ENCODE data around the gene SMIM3. TPM values are rescaled to one million over a fixed set of nuclear protein-coding genes. Genes with fewer than 3 reads are reported as not detected.
A peak's percentile ranks its signal among the peaks of the same experiment; 100 is the strongest.

Gene SMIM3
- total and polyA plus RNA-seq, 2 of the 8 experiments (the other 6 are each of a cell fraction or from before 2014, with no cell fraction given), result 10.4 to 15.7 TPM

GRCh38 chr5:150758531-150759333, 19.8 kb upstream of the SMIM3 start, which contains the start of gene DCTN4 (continued):
- peak; percentile 80 for TF ChIP-seq TBP (IDR thresholded peaks at IDR 0.05; ENCODE audit: low read depth, low read length)
- no peak for TF ChIP-seq HDAC2 (IDR thresholded peaks at IDR 0.05; ENCODE audit: borderline replicate concordance in 1 of 2, low read depth in 2 of 2, low read length in 2 of 2)
